ENCODE results near the gene NF1. TPM values are rescaled to one million over a fixed set of nuclear protein-coding genes. Genes with fewer than 3 reads are reported as not detected.

NF1 gene
- total and polyA plus RNA-seq, 2 of the 13 experiments (the other 11 are each of a cell fraction or from before 2014, with no cell fraction given) = 21.5 to 26.5 TPM

DNA sequence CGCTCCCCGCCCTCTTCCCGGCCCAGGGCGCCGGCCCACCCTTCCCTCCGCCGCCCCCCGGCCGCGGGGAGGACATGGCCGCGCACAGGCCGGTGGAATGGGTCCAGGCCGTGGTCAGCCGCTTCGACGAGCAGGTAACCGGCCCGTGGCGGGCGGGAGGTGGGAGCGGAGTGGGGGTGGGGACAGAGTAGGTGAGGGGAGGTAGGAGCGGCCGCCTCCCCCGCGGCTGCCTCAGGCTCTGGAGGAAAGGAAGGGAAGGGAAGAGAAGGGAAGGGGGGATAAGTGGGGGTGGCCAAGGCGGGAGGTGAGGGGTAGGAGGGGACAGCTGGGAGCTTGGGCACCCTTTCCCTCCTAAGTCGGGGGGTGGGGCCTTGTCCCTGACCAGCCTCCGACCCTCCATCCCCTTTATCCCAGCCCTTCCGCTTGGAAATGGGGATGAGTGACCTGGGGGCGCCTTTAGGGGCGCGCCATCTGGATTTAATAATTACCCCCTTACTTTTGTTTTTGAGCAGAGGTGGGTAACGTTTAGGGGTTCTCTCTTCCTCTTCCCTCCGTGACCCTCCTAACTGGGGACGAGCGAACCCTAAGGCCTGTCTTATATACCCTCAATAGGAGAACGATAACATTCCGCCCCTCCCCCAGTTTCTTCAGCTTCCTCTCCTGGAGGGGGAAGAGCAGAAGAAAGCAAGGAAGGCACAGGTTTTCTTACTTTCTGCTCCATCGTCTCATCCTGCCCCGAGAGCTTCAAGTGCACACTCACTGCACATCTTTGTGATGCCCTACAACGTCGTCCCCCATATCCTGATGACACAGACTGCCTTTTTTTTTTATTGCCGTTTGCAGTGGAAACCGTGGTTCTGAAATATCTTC, 694 bp downstream of the NF1 start (continued):
- TF ChIP-seq, protein P1, sequence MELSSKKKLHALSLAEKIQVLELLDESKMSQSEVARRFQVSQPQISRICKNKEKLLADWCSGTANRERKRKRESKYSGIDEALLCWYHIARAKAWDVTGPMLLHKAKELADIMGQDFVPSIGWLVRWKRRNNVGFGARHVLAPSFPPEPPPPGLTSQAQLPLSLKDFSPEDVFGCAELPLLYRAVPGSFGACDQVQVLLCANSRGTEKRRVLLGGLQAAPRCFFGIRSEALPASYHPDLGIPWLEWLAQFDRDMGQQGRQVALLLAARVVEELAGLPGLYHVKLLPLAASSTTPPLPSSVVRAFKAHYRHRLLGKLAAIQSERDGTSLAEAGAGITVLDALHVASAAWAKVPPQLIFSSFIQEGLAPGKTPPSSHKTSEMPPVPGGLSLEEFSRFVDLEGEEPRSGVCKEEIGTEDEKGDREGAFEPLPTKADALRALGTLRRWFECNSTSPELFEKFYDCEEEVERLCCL (CRISPR knock-in tag; IDR thresholded peaks at IDR 0.05; ENCODE audit: borderline replicate concordance) = no peak
- TF ChIP-seq ARNT2 (CRISPR knock-in tag; IDR thresholded peaks at IDR 0.05; ENCODE audit: low read depth) (no peak), ATF1 (CRISPR knock-in tag; IDR thresholded peaks at IDR 0.05) (no peak), PCBP1 (IDR thresholded peaks at IDR 0.05; ENCODE audit: borderline replicate concordance, low read depth, low read length) (0 out of 2 replicates have a peak, but pooled peaks have one; percentile 34), NCOA1 (CRISPR knock-in tag; IDR thresholded peaks at IDR 0.05) (no peak), XBP1 (CRISPR knock-in tag; IDR thresholded peaks at IDR 0.05) (no peak), PHF8 (CRISPR knock-in tag; IDR thresholded peaks at IDR 0.05) (peak; percentile 79), ZNF460 (CRISPR knock-in tag; IDR thresholded peaks at IDR 0.05; ENCODE audit: borderline replicate concordance) (0 out of 2 replicates have a peak, but pooled peaks have one; percentile 51), ARNT (IDR thresholded peaks at IDR 0.05) (no peak), HNRNPK (IDR thresholded peaks at IDR 0.05; ENCODE audit: low read depth, low read length, poor library complexity, severe bottlenecking) (peak; percentile 97), KDM2A (CRISPR knock-in tag; IDR thresholded peaks at IDR 0.05; ENCODE audit: borderline replicate concordance, low read depth) (peak; percentile 61; the same call in 1 of the 2 replicates), ZSCAN12 (CRISPR knock-in tag; IDR thresholded peaks at IDR 0.05) (no peak), ZNF772 (CRISPR knock-in tag; IDR thresholded peaks at IDR 0.05) (no peak), RFXAP (CRISPR knock-in tag; IDR thresholded peaks at IDR 0.05; ENCODE audit: borderline replicate concordance) (no peak), RXRA (CRISPR knock-in tag; IDR thresholded peaks at IDR 0.05) (no peak), RXRB (CRISPR knock-in tag; IDR thresholded peaks at IDR 0.05; ENCODE audit: borderline replicate concordance) (no peak), ZNF549 (CRISPR knock-in tag; IDR thresholded peaks at IDR 0.05) (no peak), ZNF644 (CRISPR knock-in tag; IDR thresholded peaks at IDR 0.05; ENCODE audit: low read depth) (no peak), ONECUT2 (CRISPR knock-in tag; IDR thresholded peaks at IDR 0.05) (no peak), GLI4 (CRISPR knock-in tag; IDR thresholded peaks at IDR 0.05; ENCODE audit: borderline replicate concordance) (no peak)
- TF ChIP-seq, protein P2, sequence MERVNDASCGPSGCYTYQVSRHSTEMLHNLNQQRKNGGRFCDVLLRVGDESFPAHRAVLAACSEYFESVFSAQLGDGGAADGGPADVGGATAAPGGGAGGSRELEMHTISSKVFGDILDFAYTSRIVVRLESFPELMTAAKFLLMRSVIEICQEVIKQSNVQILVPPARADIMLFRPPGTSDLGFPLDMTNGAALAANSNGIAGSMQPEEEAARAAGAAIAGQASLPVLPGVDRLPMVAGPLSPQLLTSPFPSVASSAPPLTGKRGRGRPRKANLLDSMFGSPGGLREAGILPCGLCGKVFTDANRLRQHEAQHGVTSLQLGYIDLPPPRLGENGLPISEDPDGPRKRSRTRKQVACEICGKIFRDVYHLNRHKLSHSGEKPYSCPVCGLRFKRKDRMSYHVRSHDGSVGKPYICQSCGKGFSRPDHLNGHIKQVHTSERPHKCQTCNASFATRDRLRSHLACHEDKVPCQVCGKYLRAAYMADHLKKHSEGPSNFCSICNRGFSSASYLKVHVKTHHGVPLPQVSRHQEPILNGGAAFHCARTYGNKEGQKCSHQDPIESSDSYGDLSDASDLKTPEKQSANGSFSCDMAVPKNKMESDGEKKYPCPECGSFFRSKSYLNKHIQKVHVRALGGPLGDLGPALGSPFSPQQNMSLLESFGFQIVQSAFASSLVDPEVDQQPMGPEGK (CRISPR knock-in tag; IDR thresholded peaks at IDR 0.05) = peak; percentile 4; the same call in 1 of the 2 replicates
- TF ChIP-seq, protein P3, sequence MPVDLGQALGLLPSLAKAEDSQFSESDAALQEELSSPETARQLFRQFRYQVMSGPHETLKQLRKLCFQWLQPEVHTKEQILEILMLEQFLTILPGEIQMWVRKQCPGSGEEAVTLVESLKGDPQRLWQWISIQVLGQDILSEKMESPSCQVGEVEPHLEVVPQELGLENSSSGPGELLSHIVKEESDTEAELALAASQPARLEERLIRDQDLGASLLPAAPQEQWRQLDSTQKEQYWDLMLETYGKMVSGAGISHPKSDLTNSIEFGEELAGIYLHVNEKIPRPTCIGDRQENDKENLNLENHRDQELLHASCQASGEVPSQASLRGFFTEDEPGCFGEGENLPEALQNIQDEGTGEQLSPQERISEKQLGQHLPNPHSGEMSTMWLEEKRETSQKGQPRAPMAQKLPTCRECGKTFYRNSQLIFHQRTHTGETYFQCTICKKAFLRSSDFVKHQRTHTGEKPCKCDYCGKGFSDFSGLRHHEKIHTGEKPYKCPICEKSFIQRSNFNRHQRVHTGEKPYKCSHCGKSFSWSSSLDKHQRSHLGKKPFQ (CRISPR knock-in tag; IDR thresholded peaks at IDR 0.05; ENCODE audit: insufficient replicate concordance) = peak; percentile 17
- TF ChIP-seq, protein P4, sequence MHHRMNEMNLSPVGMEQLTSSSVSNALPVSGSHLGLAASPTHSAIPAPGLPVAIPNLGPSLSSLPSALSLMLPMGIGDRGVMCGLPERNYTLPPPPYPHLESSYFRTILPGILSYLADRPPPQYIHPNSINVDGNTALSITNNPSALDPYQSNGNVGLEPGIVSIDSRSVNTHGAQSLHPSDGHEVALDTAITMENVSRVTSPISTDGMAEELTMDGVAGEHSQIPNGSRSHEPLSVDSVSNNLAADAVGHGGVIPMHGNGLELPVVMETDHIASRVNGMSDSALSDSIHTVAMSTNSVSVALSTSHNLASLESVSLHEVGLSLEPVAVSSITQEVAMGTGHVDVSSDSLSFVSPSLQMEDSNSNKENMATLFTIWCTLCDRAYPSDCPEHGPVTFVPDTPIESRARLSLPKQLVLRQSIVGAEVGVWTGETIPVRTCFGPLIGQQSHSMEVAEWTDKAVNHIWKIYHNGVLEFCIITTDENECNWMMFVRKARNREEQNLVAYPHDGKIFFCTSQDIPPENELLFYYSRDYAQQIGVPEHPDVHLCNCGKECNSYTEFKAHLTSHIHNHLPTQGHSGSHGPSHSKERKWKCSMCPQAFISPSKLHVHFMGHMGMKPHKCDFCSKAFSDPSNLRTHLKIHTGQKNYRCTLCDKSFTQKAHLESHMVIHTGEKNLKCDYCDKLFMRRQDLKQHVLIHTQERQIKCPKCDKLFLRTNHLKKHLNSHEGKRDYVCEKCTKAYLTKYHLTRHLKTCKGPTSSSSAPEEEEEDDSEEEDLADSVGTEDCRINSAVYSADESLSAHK (CRISPR knock-in tag; IDR thresholded peaks at IDR 0.05; ENCODE audit: borderline replicate concordance) = no peak
